K562 (cell line): ENCODE data around the gene F12. TPM values are rescaled to one million over a fixed set of nuclear protein-coding genes. Genes with fewer than 3 reads are reported as not detected.

Experiments
- BMI1 ChIP-seq: fragments of 150-350 bp; IDR thresholded peaks from 2 replicates; pipeline ENCODE4 v1.6.1; 2014; ENCODE audit warnings: low read length
- ELF2 ChIP-seq: fragments of 250-450 bp; sonication (Bioruptor Pico); IDR thresholded peaks from 2 replicates; pipeline ENCODE4 v1.5.0; 2021; ENCODE audit warnings: mild to moderate bottlenecking
- ESRRB ChIP-seq: fragments of 250-450 bp; sonication (Bioruptor Pico); IDR thresholded peaks from 2 replicates; pipeline ENCODE4 v1.5.0; 2020; ENCODE audit warnings: mild to moderate bottlenecking, moderate library complexity, borderline replicate concordance
- FOXO4 ChIP-seq: fragments of 450-650 bp; formaldehyde crosslinking; IDR thresholded peaks from 2 replicates; pipeline ENCODE4 v1.4.0; 2020; ENCODE audit warnings: mild to moderate bottlenecking, moderate library complexity
- KDM1A ChIP-seq, 2 experiments: fragments of 450-650 bp; IDR thresholded peaks; 2 replicates each; pipeline ENCODE4 v1.6.1; 2016; ENCODE audit warnings: mild to moderate bottlenecking in 2 of 2
- LEF1 ChIP-seq: fragments of 450-650 bp; IDR thresholded peaks from 2 replicates; pipeline ENCODE4 v1.6.1; 2016; ENCODE audit warnings: mild to moderate bottlenecking
- NFE2 ChIP-seq: IDR thresholded peaks from 2 replicates; pipeline ENCODE4 v1.6.1; 2014; ENCODE audit warnings: antibody characterized with exemption, low read depth
- NR2C1 ChIP-seq, 2 experiments: fragments of 450-650 bp; IDR thresholded peaks; 2 replicates each; pipeline ENCODE4 v1.6.1; 2017; ENCODE audit warnings: mild to moderate bottlenecking in 2 of 2, antibody characterized with exemption in 1 of 2, inconsistent platforms in 1 of 2, missing compliant biosample characterization in 1 of 2, missing genetic modification characterization in 1 of 2
- NRF1 ChIP-seq, 2 experiments: fragments of 450-650 bp; IDR thresholded peaks in 1 of 2; conservative IDR thresholded peaks in 1 of 2; 2 replicates each; pipeline ENCODE4 v1.6.1; 2014; ENCODE audit warnings: mild to moderate bottlenecking in 2 of 2
- POLR2G ChIP-seq: fragments of 200-400 bp; formaldehyde crosslinking; IDR thresholded peaks from 2 replicates; pipeline ENCODE4 v1.6.1; 2017; ENCODE audit warnings: low read depth, mild to moderate bottlenecking, antibody characterized with exemption, low read length, moderate library complexity
- SIRT6 ChIP-seq: IDR thresholded peaks from one replicate; pipeline ENCODE4 v1.6.1; 2012; ENCODE audit warnings: low read depth, mild to moderate bottlenecking, control low read depth, inconsistent platforms, low read length, moderate library complexity
- SMAD3 ChIP-seq: fragments of 450-650 bp; formaldehyde crosslinking; conservative IDR thresholded peaks from 2 replicates; pipeline ENCODE4 v1.4.0; 2020; ENCODE audit warnings: mild to moderate bottlenecking
- SOX6 ChIP-seq: fragments of 450-650 bp; IDR thresholded peaks from 2 replicates; pipeline ENCODE4 v1.6.1; 2014; ENCODE audit warnings: mild to moderate bottlenecking
- SP1 ChIP-seq: sonication (generic); formaldehyde crosslinking; IDR thresholded peaks from 2 replicates; pipeline ENCODE4 v1.8.1; 2022; ENCODE audit warnings: mild to moderate bottlenecking, missing genetic modification reagents
- TCF15 ChIP-seq: fragments of 250-450 bp; sonication (Bioruptor Pico); IDR thresholded peaks from 2 replicates; pipeline ENCODE4 v1.8.0; 2022; ENCODE audit warnings: moderate library complexity, mild to moderate bottlenecking, inconsistent platforms
- ZNF277 ChIP-seq: fragments of 250-450 bp; sonication (Bioruptor Pico); IDR thresholded peaks from 2 replicates; pipeline ENCODE4 v1.8.0; 2022; ENCODE audit warnings: inconsistent platforms, mild to moderate bottlenecking, moderate library complexity, borderline replicate concordance
- ZNF408 ChIP-seq: fragments of 250-450 bp; sonication (Bioruptor Pico); IDR thresholded peaks from 2 replicates; pipeline ENCODE4 v1.4.0; 2020; ENCODE audit warnings: low read depth, mild to moderate bottlenecking, moderate library complexity
- ZNF668 ChIP-seq: fragments of 250-450 bp; sonication (Bioruptor Pico); IDR thresholded peaks from 2 replicates; pipeline ENCODE4 v1.8.0; 2022; ENCODE audit warnings: mild to moderate bottlenecking, inconsistent platforms
- ZNF785 ChIP-seq: fragments of 250-450 bp; sonication (Bioruptor Pico); IDR thresholded peaks from 2 replicates; pipeline ENCODE4 v1.4.0; 2020; ENCODE audit warnings: mild to moderate bottlenecking
- polyA plus RNA-seq, 8 experiments: library from polyadenylated mRNA; depleted of rRNA in 4 of 8; stranded (reverse) in 5 of 8; unstranded in 3 of 8; fragments of >200 nt; fragmentation: Nextera tagmentation in 2 of 8; fragmentation: Illumina TruSeq in 1 of 8; extraction: Ambion mirVana in 2 of 8; extraction: Trizol in 1 of 8; gene quantifications; 2 replicates each; pipeline versions ENCODE4 v1.2.1 to v1.2.3, GENCODE V29; 2011 to 2014; ENCODE audit warnings: inconsistent platforms in 1 of 8, missing spikeins in 1 of 8
- total RNA-seq, 7 experiments: library from RNA; depleted of rRNA in 6 of 7; stranded (reverse); fragments of >200 nt in 6 of 7; fragmentation: Illumina TruSeq in 2 of 7; extraction: Trizol in 2 of 7; gene quantifications; 2 replicates each; pipeline versions ENCODE4 v1.2.1 to v1.2.3, GENCODE V29; 2011 to 2021; ENCODE audit warnings: low replicate concordance in 1 of 7
- TF ChIP-seq, protein P1 (sequence below): fragments of 250-450 bp; sonication (Bioruptor Pico); IDR thresholded peaks from 2 replicates; pipeline ENCODE4 v1.5.0; 2020; ENCODE audit warnings: mild to moderate bottlenecking, borderline replicate concordance
- TF ChIP-seq, protein P2 (sequence below): fragments of 250-450 bp; sonication (Bioruptor Pico); IDR thresholded peaks from 2 replicates; pipeline ENCODE4 v1.9.0; 2021; ENCODE audit warnings: mild to moderate bottlenecking
- TF ChIP-seq, protein P3 (sequence below): fragments of 450-650 bp; conservative IDR thresholded peaks from 2 replicates; pipeline ENCODE4 v1.6.1; 2016; ENCODE audit warnings: missing genetic modification characterization, low read depth, mild to moderate bottlenecking, missing compliant biosample characterization, moderate library complexity

F12 gene
- total and polyA plus RNA-seq, 9 of the 15 experiments (the other 6 are each of a cell fraction or from before 2014, with no cell fraction given) = 0.59 to 18.3 (median 3.6) TPM

- no peak for TF ChIP-seq SIRT6
- peak; percentile 72; the same call in 1 of the 2 replicates for TF ChIP-seq FOXO4 (CRISPR knock-in tag)
- peak; percentile 79 to 82 for TF ChIP-seq NRF1 (conservative IDR thresholded peaks at IDR 0.05 in 1 of 2, IDR thresholded peaks at IDR 0.05 in 1 of 2)
- TF ChIP-seq BMI1 = no peak
- TF ChIP-seq ZNF277 (CRISPR knock-in tag) = no peak
- TF ChIP-seq ESRRB = no peak
- TF ChIP-seq ELF2 = no peak
- TF ChIP-seq SMAD3 (CRISPR knock-in tag) = no peak
- no peak for TF ChIP-seq ZNF785 (CRISPR knock-in tag)
- TF ChIP-seq ZNF408 (CRISPR knock-in tag) = no peak
- TF ChIP-seq, protein P1, sequence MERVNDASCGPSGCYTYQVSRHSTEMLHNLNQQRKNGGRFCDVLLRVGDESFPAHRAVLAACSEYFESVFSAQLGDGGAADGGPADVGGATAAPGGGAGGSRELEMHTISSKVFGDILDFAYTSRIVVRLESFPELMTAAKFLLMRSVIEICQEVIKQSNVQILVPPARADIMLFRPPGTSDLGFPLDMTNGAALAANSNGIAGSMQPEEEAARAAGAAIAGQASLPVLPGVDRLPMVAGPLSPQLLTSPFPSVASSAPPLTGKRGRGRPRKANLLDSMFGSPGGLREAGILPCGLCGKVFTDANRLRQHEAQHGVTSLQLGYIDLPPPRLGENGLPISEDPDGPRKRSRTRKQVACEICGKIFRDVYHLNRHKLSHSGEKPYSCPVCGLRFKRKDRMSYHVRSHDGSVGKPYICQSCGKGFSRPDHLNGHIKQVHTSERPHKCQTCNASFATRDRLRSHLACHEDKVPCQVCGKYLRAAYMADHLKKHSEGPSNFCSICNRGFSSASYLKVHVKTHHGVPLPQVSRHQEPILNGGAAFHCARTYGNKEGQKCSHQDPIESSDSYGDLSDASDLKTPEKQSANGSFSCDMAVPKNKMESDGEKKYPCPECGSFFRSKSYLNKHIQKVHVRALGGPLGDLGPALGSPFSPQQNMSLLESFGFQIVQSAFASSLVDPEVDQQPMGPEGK = no peak
- TF ChIP-seq, protein P2, sequence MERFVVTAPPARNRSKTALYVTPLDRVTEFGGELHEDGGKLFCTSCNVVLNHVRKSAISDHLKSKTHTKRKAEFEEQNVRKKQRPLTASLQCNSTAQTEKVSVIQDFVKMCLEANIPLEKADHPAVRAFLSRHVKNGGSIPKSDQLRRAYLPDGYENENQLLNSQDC (CRISPR knock-in tag) = no peak
- TF ChIP-seq POLR2G = peak; percentile 89
- TF ChIP-seq TCF15 = no peak
- no peak for TF ChIP-seq NFE2
- 0 out of 2 replicates have a peak, but pooled peaks have one; percentile 20 for TF ChIP-seq LEF1
- peak; percentile 95 to 98 for TF ChIP-seq KDM1A (IDR thresholded peaks at IDR 0.05)
- TF ChIP-seq ZNF668 (CRISPR knock-in tag) = no peak
- peak; percentile 35; the same call in 1 of the 2 replicates for TF ChIP-seq SOX6
- TF ChIP-seq, protein P3, sequence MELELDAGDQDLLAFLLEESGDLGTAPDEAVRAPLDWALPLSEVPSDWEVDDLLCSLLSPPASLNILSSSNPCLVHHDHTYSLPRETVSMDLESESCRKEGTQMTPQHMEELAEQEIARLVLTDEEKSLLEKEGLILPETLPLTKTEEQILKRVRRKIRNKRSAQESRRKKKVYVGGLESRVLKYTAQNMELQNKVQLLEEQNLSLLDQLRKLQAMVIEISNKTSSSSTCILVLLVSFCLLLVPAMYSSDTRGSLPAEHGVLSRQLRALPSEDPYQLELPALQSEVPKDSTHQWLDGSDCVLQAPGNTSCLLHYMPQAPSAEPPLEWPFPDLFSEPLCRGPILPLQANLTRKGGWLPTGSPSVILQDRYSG (tag) = no peak
- TF ChIP-seq NR2C1 (IDR thresholded peaks at IDR 0.05) = no peak; the same call in 1 of the 2 replicates
- TF ChIP-seq NR2C1 (tag; IDR thresholded peaks at IDR 0.05) = no peak
- peak; percentile 88 for TF ChIP-seq SP1 (CRISPR knock-in tag)
Measured at GRCh38 chr5:177425801-177426565, 16.6 kb upstream of the F12 start (continued).
